ENCODE results near the gene CCDC121.

The CCDC121 gene

GRCh38 chr2:27628767-27629709, at the start of gene CCDC121, which contains the start of gene GPN1:
CCDC121 (minus strand) TSS chr2:27629012; CDS start chr2:27627799, 1,213 bp downstream.
GPN1 (plus strand) TSS chr2:27629050; CDS start chr2:27629059, 9 bp downstream.
- DNase-seq (ENCODE audit: low read depth, low spot score), result peak; percentile 62

GRCh38 chr2:27672723-27673486, 44.1 kb upstream of the CCDC121 start:
- no peak for DNase-seq (ENCODE audit: low read depth, low spot score)

- no peak for DNase-seq (ENCODE audit: low read depth, low spot score)
These were observed 42.4 kb upstream of the CCDC121 start for GRCh38 chr2:27671235-27671634.

- DNase-seq (ENCODE audit: low read depth, low spot score), result no peak
These were observed 38.6 kb upstream of the CCDC121 start for GRCh38 chr2:27667446-27667845.

GRCh38 chr2:27664622-27665363, 36.0 kb upstream of the CCDC121 start:
- DNase-seq (ENCODE audit: low read depth, low spot score), result no peak

- DNase-seq (ENCODE audit: low read depth, low spot score), result no peak
These were observed 35.4 kb upstream of the CCDC121 start for GRCh38 chr2:27664154-27664574.

GRCh38 chr2:27663285-27664153, 34.7 kb upstream of the CCDC121 start, which contains the start of the genes SLC4A1AP and SUPT7L:
SLC4A1AP (plus strand) TSS chr2:27663889; CDS start chr2:27663915, 26 bp downstream.
SUPT7L (minus strand) TSS chr2:27663614; CDS start chr2:27662192, 1,422 bp downstream.
- DNase-seq (ENCODE audit: low read depth, low spot score), result peak; percentile 77

- DNase-seq (ENCODE audit: low read depth, low spot score), result no peak
These were observed 32.6 kb upstream of the CCDC121 start for GRCh38 chr2:27661371-27661770.

GRCh38 chr2:27655155-27655951, 26.5 kb upstream of the CCDC121 start:
- DNase-seq (ENCODE audit: low read depth, low spot score), result peak; percentile 72

- DNase-seq (ENCODE audit: low read depth, low spot score), result no peak
These were observed 24.6 kb upstream of the CCDC121 start for GRCh38 chr2:27653397-27653796.

- no peak for DNase-seq (ENCODE audit: low read depth, low spot score)
These were observed 24.0 kb upstream of the CCDC121 start for GRCh38 chr2:27652790-27653189.

- DNase-seq (ENCODE audit: low read depth, low spot score), result no peak
These were observed 23.5 kb upstream of the CCDC121 start for GRCh38 chr2:27652341-27652740.

GRCh38 chr2:27651056-27651455, 22.2 kb upstream of the CCDC121 start:
- no peak for DNase-seq (ENCODE audit: low read depth, low spot score)

GRCh38 chr2:27647737-27648136, 18.9 kb upstream of the CCDC121 start:
- no peak for DNase-seq (ENCODE audit: low read depth, low spot score)

- DNase-seq (ENCODE audit: low read depth, low spot score), result no peak
These were observed 18.5 kb upstream of the CCDC121 start for GRCh38 chr2:27647289-27647688.

GRCh38 chr2:27645197-27645596, 16.4 kb upstream of the CCDC121 start:
- DNase-seq (ENCODE audit: low read depth, low spot score), result no peak

- no peak for DNase-seq (ENCODE audit: low read depth, low spot score)
These were observed 12.0 kb upstream of the CCDC121 start for GRCh38 chr2:27640722-27641245.

GRCh38 chr2:27638709-27639108, 9.9 kb upstream of the CCDC121 start:
- no peak for DNase-seq (ENCODE audit: low read depth, low spot score)

- no peak for DNase-seq (ENCODE audit: low read depth, low spot score)
These were observed 9.3 kb upstream of the CCDC121 start for GRCh38 chr2:27638037-27638637.
